Measurements from ENCODE around the gene MBOAT1. TPM values are rescaled to one million over a fixed set of nuclear protein-coding genes. Genes with fewer than 3 reads are reported as not detected.

MBOAT1 gene
- total and polyA plus RNA-seq, 3 experiments from 2014 or later = 3.2 to 12.5 (median 11.6) TPM

DNA sequence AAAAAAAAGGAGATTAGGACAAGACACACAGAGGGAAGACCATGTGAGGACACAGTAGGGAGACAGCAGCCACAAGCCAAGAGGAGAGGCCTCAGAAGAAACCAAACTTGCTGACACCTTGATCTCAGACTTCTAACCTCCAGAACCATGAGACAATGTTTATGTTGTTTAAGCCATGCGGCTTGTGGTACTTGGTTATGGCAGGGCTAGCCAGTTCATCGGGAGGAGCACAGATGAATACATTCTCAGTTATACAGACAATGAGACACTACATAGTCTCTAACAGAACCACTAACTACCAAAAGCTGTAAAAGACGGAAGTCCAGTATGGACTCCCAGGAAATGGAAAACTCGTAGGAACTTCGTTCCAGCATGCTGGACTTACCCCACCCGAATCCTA, 116.8 kb downstream of the MBOAT1 start:
- peak overlapping the region in 1 of 8 donors; percentile 72 for H3K27ac Mint-ChIP-seq
- Histone ChIP-seq H3K36me3 (ENCODE audit: insufficient read depth, low read length) (no peaks in the 10 kb centered on the region), H3K4me3 (ENCODE audit: low read length) (no peak overlapping the region), H3K27ac (ENCODE audit: low read depth, low read length) (no peak overlapping the region), H3K27me3 (ENCODE audit: insufficient read depth, low read length, poor library complexity, severe bottlenecking) (no peaks in the 10 kb centered on the region), H3K9me3 (ENCODE audit: low read length) (no peaks in the 10 kb centered on the region), H3K4me1 (ENCODE audit: insufficient read depth, low read length) (no peaks in the 10 kb centered on the region)
- H3K4me1 Mint-ChIP-seq = no peaks in the 10 kb centered on the region
- ChIA-PET POLR2A (no interaction called here), CTCF (no interaction called here)
- H3K4me3 Mint-ChIP-seq = no peak overlapping the region
- H3K27me3 Mint-ChIP-seq = no peaks in the 10 kb centered on the region
- H3K36me3 Mint-ChIP-seq = peaks cover 0 to 17% (median 4%) of the 10 kb centered on the region in 3 donors
- no peaks in the 10 kb centered on the region for H3K9me3 Mint-ChIP-seq
- DNase-seq = no peak

GRCh38 chr6:20092071-20092566, 120.2 kb downstream of the MBOAT1 start:
- Mint-ChIP-seq H3K27me3 (no peaks in the 10 kb centered on the region), H3K4me1 (no peaks in the 10 kb centered on the region), H3K9me3 (peaks cover 0 to 4% (median 0%) of the 10 kb centered on the region in 5 donors), H3K36me3 (peaks cover 0 to 4% (median 3%) of the 10 kb centered on the region in 3 donors), H3K4me3 (no peak overlapping the region), H3K27ac (no peak overlapping the region)
- H3K27ac ChIP-seq (ENCODE audit: low read depth, low read length) = no peak overlapping the region
- CTCF ChIA-PET = interaction anchor here (1.2 to 1.4 kb wide), 3 partner anchors 32 to 436 kb away, joined by 3 to 4 read pairs (median 4); no protein-coding TSS in a partner anchor
- H3K4me3 ChIP-seq (ENCODE audit: low read length) = no peak overlapping the region
- no peaks in the 10 kb centered on the region for H3K36me3 ChIP-seq (ENCODE audit: insufficient read depth, low read length)
- DNase-seq = peak in 1 of 5 donors; percentile 2
- no peaks in the 10 kb centered on the region for H3K27me3 ChIP-seq (ENCODE audit: insufficient read depth, low read length, poor library complexity, severe bottlenecking)
- no peaks in the 10 kb centered on the region for H3K9me3 ChIP-seq (ENCODE audit: low read length)
- POLR2A ChIA-PET = no interaction called here
- no peaks in the 10 kb centered on the region for H3K4me1 ChIP-seq (ENCODE audit: insufficient read depth, low read length)

DNA sequence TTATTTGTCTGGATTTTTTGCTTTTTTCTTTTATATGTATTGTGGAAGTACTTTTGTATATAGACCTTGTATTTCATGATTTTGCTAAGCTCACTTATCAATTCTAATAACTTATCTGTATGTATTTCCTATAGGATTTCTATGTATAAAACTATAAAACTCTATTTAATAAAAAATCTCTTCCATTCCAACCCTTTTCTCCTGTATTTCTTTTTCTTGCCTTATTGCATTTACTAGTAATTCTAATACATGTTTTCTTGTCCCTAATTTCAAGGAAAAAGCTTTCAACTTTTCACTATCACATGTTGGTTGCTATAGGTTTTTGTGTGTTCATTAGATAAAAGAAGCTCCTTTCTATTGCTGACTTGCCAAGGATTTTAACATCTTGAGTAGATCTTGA, 125.3 kb downstream of the MBOAT1 start:
- H3K4me1 ChIP-seq (ENCODE audit: insufficient read depth, low read length) = no peaks in the 10 kb centered on the region
- H3K27me3 Mint-ChIP-seq = no peaks in the 10 kb centered on the region
- H3K4me1 Mint-ChIP-seq = no peaks in the 10 kb centered on the region
- H3K27me3 ChIP-seq (ENCODE audit: insufficient read depth, low read length, poor library complexity, severe bottlenecking) = no peaks in the 10 kb centered on the region
- no peaks in the 10 kb centered on the region for H3K9me3 ChIP-seq (ENCODE audit: low read length)
- no peak for DNase-seq
- H3K27ac ChIP-seq (ENCODE audit: low read depth, low read length) = no peak overlapping the region
- no peaks in the 10 kb centered on the region for H3K36me3 ChIP-seq (ENCODE audit: insufficient read depth, low read length)
- CTCF ChIA-PET = no interaction called here
- no peak overlapping the region for H3K4me3 ChIP-seq (ENCODE audit: low read length)
- no peak overlapping the region for H3K27ac Mint-ChIP-seq
- POLR2A ChIA-PET = no interaction called here
- no peak overlapping the region for H3K4me3 Mint-ChIP-seq
- peaks cover 0 to 4% (median 0%) of the 10 kb centered on the region in 5 donors for H3K9me3 Mint-ChIP-seq
- H3K36me3 Mint-ChIP-seq = peaks cover 0 to 4% (median 3%) of the 10 kb centered on the region in 3 donors

- no peak for DNase-seq
- no peaks in the 10 kb centered on the region for H3K27me3 Mint-ChIP-seq
- H3K27ac Mint-ChIP-seq = no peak overlapping the region
- ChIA-PET CTCF (no interaction called here), POLR2A (no interaction called here)
- H3K4me1 Mint-ChIP-seq = no peaks in the 10 kb centered on the region
- Histone ChIP-seq H3K4me1 (ENCODE audit: insufficient read depth, low read length) (no peaks in the 10 kb centered on the region), H3K27me3 (ENCODE audit: insufficient read depth, low read length, poor library complexity, severe bottlenecking) (no peaks in the 10 kb centered on the region), H3K27ac (ENCODE audit: low read depth, low read length) (no peak overlapping the region), H3K36me3 (ENCODE audit: insufficient read depth, low read length) (no peaks in the 10 kb centered on the region), H3K9me3 (ENCODE audit: low read length) (no peaks in the 10 kb centered on the region), H3K4me3 (ENCODE audit: low read length) (no peak overlapping the region)
- no peak overlapping the region for H3K4me3 Mint-ChIP-seq
- H3K9me3 Mint-ChIP-seq = peaks cover 0 to 4% (median 0%) of the 10 kb centered on the region in 5 donors
- peaks cover 0 to 4% (median 3%) of the 10 kb centered on the region in 3 donors for H3K36me3 Mint-ChIP-seq
Measured at GRCh38 chr6:20085817-20086216, 126.5 kb downstream of the MBOAT1 start.

DNA sequence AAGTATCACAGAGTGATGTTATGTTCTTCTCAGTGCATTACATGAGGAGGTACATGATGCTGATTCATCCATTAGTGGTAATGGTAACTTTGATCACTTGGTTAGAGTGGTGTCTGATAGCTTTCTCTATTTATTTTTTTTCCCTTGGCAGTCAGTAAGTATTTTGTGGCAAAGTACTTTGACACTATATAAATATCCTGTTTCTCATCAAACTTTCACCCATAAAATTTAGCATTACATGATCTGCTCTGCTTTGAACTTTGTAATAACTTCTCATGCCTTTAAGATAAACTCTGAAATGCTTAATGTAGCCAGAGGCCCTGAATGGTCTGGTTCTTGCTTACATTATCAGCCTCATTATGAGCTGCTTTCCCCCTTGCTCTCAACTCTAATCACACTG, 127.9 kb downstream of the MBOAT1 start:
- H3K9me3 Mint-ChIP-seq = peaks cover 2 to 8% (median 3%) of the 10 kb centered on the region in 5 donors
- H3K27ac Mint-ChIP-seq = no peak overlapping the region
- Histone ChIP-seq H3K27ac (ENCODE audit: low read depth, low read length) (no peak overlapping the region), H3K27me3 (ENCODE audit: insufficient read depth, low read length, poor library complexity, severe bottlenecking) (no peaks in the 10 kb centered on the region), H3K36me3 (ENCODE audit: insufficient read depth, low read length) (no peaks in the 10 kb centered on the region), H3K4me1 (ENCODE audit: insufficient read depth, low read length) (no peaks in the 10 kb centered on the region), H3K4me3 (ENCODE audit: low read length) (no peak overlapping the region), H3K9me3 (ENCODE audit: low read length) (no peaks in the 10 kb centered on the region)
- peaks cover 0 to 7% (median 4%) of the 10 kb centered on the region in 3 donors for H3K36me3 Mint-ChIP-seq
- ChIA-PET POLR2A (no interaction called here), CTCF (no interaction called here)
- DNase-seq = no peak
- no peaks in the 10 kb centered on the region for H3K27me3 Mint-ChIP-seq
- no peak overlapping the region for H3K4me3 Mint-ChIP-seq
- H3K4me1 Mint-ChIP-seq = no peaks in the 10 kb centered on the region

- no peaks in the 10 kb centered on the region for H3K36me3 ChIP-seq (ENCODE audit: insufficient read depth, low read length)
- ChIA-PET CTCF (no interaction called here), POLR2A (no interaction called here)
- no peaks in the 10 kb centered on the region for H3K4me1 ChIP-seq (ENCODE audit: insufficient read depth, low read length)
- Mint-ChIP-seq H3K9me3 (peaks cover 10 to 27% (median 21%) of the 10 kb centered on the region in 5 donors), H3K4me1 (no peaks in the 10 kb centered on the region), H3K27me3 (peaks cover 7 to 15% of the 10 kb centered on the region in 2 donors), H3K36me3 (peaks cover 0 to 50% (median 8%) of the 10 kb centered on the region in 3 donors), H3K27ac (no peak overlapping the region), H3K4me3 (no peak overlapping the region)
- H3K27ac ChIP-seq (ENCODE audit: low read depth, low read length) = no peak overlapping the region
- H3K9me3 ChIP-seq (ENCODE audit: low read length) = no peaks in the 10 kb centered on the region
- no peak for DNase-seq
- no peaks in the 10 kb centered on the region for H3K27me3 ChIP-seq (ENCODE audit: insufficient read depth, low read length, poor library complexity, severe bottlenecking)
- H3K4me3 ChIP-seq (ENCODE audit: low read length) = no peak overlapping the region
Measured at GRCh38 chr6:20071998-20072397, 140.3 kb downstream of the MBOAT1 start.

GRCh38 chr6:20070047-20070446, 142.2 kb downstream of the MBOAT1 start:
- H3K27ac Mint-ChIP-seq = no peak overlapping the region
- H3K27me3 Mint-ChIP-seq = peaks cover 4 to 15% of the 10 kb centered on the region in 2 donors
- ChIA-PET CTCF (no interaction called here), POLR2A (no interaction called here)
- H3K9me3 ChIP-seq (ENCODE audit: low read length) = no peaks in the 10 kb centered on the region
- no peak for DNase-seq
- H3K36me3 Mint-ChIP-seq = peaks cover 0 to 32% (median 4%) of the 10 kb centered on the region in 3 donors
- H3K9me3 Mint-ChIP-seq = peaks cover 0 to 10% (median 4%) of the 10 kb centered on the region in 5 donors
- no peaks in the 10 kb centered on the region for H3K36me3 ChIP-seq (ENCODE audit: insufficient read depth, low read length)
- no peaks in the 10 kb centered on the region for H3K4me1 ChIP-seq (ENCODE audit: insufficient read depth, low read length)
- H3K4me3 ChIP-seq (ENCODE audit: low read length) = no peak overlapping the region
- no peaks in the 10 kb centered on the region for H3K4me1 Mint-ChIP-seq
- H3K4me3 Mint-ChIP-seq = no peak overlapping the region
- H3K27ac ChIP-seq (ENCODE audit: low read depth, low read length) = no peak overlapping the region
- no peaks in the 10 kb centered on the region for H3K27me3 ChIP-seq (ENCODE audit: insufficient read depth, low read length, poor library complexity, severe bottlenecking)

DNA sequence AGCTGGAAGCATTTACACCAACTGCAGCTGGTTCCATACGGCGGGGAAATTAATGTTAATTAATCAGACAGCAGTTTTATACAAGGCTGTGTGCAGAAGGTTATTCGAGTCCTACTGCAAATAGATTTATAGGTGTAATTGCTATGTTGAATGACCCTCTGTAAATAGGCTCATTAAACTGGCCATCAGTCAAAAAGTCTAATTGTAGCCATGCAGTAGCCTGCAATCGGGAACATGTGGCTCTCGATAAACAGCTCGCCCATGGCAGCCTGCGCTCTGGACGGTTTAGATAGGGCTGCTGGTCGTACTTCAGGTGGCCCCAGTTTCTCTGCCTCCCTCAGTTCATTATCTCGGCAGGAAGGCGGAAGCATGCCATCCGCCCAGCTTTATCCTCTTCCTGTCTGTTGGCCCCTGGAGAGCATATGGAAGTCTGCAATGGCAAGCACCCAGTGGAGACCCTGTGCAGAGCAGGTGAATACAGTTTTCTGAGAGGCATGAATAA, 143.2 kb downstream of the MBOAT1 start:
- H3K36me3 Mint-ChIP-seq = peaks cover 0 to 29% (median 4%) of the 10 kb centered on the region in 3 donors
- no peaks in the 10 kb centered on the region for H3K4me1 Mint-ChIP-seq
- ChIA-PET CTCF (no interaction called here), POLR2A (no interaction called here)
- peaks cover 0 to 8% (median 3%) of the 10 kb centered on the region in 5 donors for H3K9me3 Mint-ChIP-seq
- no peak overlapping the region for H3K27ac Mint-ChIP-seq
- H3K27me3 ChIP-seq (ENCODE audit: insufficient read depth, low read length, poor library complexity, severe bottlenecking) = no peaks in the 10 kb centered on the region
- H3K4me3 Mint-ChIP-seq = no peak overlapping the region
- no peaks in the 10 kb centered on the region for H3K9me3 ChIP-seq (ENCODE audit: low read length)
- H3K36me3 ChIP-seq (ENCODE audit: insufficient read depth, low read length) = no peaks in the 10 kb centered on the region
- H3K27me3 Mint-ChIP-seq = peaks cover 4 to 15% of the 10 kb centered on the region in 2 donors
- H3K4me1 ChIP-seq (ENCODE audit: insufficient read depth, low read length) = no peaks in the 10 kb centered on the region
- no peak overlapping the region for H3K4me3 ChIP-seq (ENCODE audit: low read length)
- no peak overlapping the region for H3K27ac ChIP-seq (ENCODE audit: low read depth, low read length)
- no peak for DNase-seq

Data from CD8-positive, alpha-beta memory T cell (primary cell).